T follicular helper cell (primary cell): ENCODE results near the gene GCLC.

Source experiments
- DNase-seq: peaks from one replicate; pipeline ENCODE4 v3.0.0-alpha.2; 2020; ENCODE audit warnings: low read depth

GCLC gene

DNA sequence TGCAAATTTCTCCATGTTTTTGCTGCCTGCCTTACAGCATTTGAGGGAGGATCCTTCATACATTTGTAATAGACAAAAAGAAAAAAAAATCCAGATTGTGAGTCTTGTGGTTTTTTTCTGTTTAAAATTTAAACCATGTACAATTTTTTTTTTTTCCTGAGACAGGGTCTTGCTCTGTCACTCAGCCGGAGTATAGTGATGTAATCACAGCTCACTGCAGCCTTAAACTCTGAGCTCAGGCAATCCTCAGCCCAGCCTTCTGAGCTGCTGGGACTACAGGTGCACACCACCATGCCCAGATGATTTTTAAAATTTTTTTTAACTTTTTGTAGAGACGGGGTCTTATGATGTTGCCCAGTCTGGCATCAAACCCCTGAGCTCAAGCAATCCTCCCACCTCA lies 97.0 kb downstream of the GCLC start:
- DNase-seq = no peak
